PFSK-1 (cell line): ENCODE results near the gene CD300C.

Source experiments
- FOXP2 ChIP-seq: optimal IDR thresholded peaks from 2 replicates; pipeline ENCODE3; 2011; ENCODE audit warnings: borderline replicate concordance, control low read depth, inconsistent platforms; ENCODE audit not compliant: insufficient read depth; ENCODE audit errors: extremely low read length, extremely low read depth
- POLR2AphosphoS5 ChIP-seq: IDR thresholded peaks from 2 replicates; pipeline ENCODE4 v1.6.1; 2012; ENCODE audit warnings: low read depth, mild to moderate bottlenecking, control low read depth, low read length, moderate library complexity
- SIN3A ChIP-seq: IDR thresholded peaks from 2 replicates; pipeline ENCODE4 v1.6.1; 2012; ENCODE audit warnings: mild to moderate bottlenecking, low read length, moderate library complexity, borderline replicate concordance; ENCODE audit not compliant: insufficient read depth
- TAF1 ChIP-seq: IDR thresholded peaks from 2 replicates; pipeline ENCODE4 v1.6.1; 2012; ENCODE audit warnings: low read length, control low read depth, borderline replicate concordance; ENCODE audit not compliant: insufficient read depth
- TF ChIP-seq, protein P1 (sequence below), 2 experiments: IDR thresholded peaks; 2 replicates each; pipeline versions ENCODE4 v1.6.1 to v1.8.0; 2011 to 2012; ENCODE audit warnings: low read depth in 2 of 2, low read length in 2 of 2, control low read depth in 1 of 2, inconsistent platforms in 1 of 2, mild to moderate bottlenecking in 1 of 2, moderate library complexity in 1 of 2; ENCODE audit not compliant: insufficient read depth in 1 of 2

The CD300C gene

DNA sequence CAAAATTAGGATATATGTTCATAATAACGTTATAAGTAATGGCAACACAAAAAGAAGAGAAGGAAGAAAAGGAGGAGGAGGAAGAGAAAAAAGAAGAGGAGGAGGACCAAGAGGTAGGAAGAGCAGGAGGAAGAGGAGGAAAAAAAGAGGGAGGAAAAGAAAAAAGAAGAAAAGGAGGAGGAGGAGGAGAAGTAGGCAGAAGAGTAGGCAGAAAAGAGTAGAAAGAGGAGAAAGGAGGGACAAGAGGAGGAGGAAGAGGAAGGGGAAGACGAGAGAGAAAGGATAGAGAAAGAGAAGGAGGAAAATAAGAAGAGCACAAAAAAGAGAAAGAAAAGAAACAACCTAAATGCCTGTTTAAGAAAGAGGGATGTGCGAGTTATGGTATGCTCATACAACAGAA lies 9.0 kb downstream of the CD300C start:
- TF ChIP-seq FOXP2 = no peak
- no peak for TF ChIP-seq TAF1
- no peak for TF ChIP-seq SIN3A

DNA sequence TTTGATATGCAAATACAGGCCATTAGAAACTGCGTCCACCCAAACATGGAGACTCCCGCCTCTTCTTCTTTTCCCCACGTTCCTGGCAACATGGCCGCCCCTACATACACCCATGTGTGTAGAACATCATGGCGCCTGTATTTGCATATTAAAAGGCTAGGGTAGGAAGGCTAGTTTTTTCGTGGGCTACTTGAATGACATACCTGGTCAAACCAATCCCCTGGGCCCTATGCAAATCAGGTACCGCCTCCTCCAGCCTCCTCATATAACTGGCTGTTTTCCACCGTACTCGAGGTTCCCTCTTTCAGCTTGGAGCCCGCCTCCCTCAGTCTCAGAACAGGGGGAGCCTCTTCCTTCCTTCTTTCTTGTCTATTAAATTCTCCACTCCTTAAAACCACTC lies 13.8 kb downstream of the CD300C start:
- no peak for TF ChIP-seq TAF1
- TF ChIP-seq SIN3A = no peak
- no peak for TF ChIP-seq FOXP2
- no peak for TF ChIP-seq POLR2AphosphoS5
- TF ChIP-seq, protein P1, sequence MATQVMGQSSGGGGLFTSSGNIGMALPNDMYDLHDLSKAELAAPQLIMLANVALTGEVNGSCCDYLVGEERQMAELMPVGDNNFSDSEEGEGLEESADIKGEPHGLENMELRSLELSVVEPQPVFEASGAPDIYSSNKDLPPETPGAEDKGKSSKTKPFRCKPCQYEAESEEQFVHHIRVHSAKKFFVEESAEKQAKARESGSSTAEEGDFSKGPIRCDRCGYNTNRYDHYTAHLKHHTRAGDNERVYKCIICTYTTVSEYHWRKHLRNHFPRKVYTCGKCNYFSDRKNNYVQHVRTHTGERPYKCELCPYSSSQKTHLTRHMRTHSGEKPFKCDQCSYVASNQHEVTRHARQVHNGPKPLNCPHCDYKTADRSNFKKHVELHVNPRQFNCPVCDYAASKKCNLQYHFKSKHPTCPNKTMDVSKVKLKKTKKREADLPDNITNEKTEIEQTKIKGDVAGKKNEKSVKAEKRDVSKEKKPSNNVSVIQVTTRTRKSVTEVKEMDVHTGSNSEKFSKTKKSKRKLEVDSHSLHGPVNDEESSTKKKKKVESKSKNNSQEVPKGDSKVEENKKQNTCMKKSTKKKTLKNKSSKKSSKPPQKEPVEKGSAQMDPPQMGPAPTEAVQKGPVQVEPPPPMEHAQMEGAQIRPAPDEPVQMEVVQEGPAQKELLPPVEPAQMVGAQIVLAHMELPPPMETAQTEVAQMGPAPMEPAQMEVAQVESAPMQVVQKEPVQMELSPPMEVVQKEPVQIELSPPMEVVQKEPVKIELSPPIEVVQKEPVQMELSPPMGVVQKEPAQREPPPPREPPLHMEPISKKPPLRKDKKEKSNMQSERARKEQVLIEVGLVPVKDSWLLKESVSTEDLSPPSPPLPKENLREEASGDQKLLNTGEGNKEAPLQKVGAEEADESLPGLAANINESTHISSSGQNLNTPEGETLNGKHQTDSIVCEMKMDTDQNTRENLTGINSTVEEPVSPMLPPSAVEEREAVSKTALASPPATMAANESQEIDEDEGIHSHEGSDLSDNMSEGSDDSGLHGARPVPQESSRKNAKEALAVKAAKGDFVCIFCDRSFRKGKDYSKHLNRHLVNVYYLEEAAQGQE (IDR thresholded peaks at IDR 0.05; ENCODE audit: insufficient read depth in 1 of 2, low read depth in 2 of 2, low read length in 2 of 2) = no peak

DNA sequence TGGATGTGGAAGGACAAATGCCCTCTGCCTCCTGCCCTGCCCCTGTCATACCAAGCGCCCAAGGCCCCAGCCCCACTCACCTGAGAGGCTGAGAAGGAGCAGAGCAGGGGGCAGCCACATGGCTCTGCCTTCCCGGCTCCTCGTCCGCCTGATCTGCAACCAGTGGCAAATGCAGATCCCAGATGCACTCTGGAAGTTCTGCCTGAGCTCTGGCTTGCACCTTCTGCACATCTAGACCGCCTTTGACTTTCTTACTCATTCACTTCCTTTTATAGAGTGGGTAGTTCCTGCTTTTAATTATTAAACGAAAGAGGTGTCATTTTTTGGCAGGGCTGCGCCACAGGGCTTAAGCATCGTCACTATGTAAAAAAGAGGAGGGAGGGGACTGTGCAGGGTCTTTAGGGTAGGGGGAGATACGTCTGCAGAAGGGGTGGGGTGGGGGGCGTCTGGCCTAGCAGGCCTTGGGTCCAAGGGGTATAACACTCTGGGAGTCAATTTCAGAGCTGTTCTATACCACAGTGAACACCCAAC lies 14.6 kb downstream of the CD300C start, which contains the start of gene CD300LB:
TSS of gene CD300LB (minus strand) at position 245 of the 531 bp plus-strand sequence. CDS start at position 120, 125 bp downstream.
- TF ChIP-seq, protein P1 (IDR thresholded peaks at IDR 0.05; ENCODE audit: insufficient read depth in 1 of 2, low read depth in 2 of 2, low read length in 2 of 2) = no peak
- TF ChIP-seq TAF1 (no peak), POLR2AphosphoS5 (no peak), SIN3A (no peak), FOXP2 (no peak)

DNA sequence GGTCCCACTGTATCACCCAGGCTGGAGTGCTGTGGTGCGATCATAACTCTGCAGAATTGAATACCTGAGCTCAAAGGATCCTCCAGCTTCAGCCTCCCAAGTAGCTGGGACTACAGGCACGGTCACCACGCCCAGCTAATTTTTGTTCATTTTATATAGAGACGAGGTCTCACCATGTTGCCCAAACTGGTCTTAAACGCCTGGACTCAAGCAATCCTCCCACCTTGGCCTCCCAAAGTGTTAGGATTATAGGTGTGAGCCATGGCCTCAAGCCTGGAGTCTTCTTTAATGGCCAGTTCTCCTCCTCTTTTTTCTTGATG lies 15.1 kb downstream of the CD300C start:
- TF ChIP-seq SIN3A = no peak
- TF ChIP-seq, protein P1 (IDR thresholded peaks at IDR 0.05; ENCODE audit: insufficient read depth in 1 of 2, low read depth in 2 of 2, low read length in 2 of 2) = no peak
- TF ChIP-seq TAF1 = no peak

DNA sequence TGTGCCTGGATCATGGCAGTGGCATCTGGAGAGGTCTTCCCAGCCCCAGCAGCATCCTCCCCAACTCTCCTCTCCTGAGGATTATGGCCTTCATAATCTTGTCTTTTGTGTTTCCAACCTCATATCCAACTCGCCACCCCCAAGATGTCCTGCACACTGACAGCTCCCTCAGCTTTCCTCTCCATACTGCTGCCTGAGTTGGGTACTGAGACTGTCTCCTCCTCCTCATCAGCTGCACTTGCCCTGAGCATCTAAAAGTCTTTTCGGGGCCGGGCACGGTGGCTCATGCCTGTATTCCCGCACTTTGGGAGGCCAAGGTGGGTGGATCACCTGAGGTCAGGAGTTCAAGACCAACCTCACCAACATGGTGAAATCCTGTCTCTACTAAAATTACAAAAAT lies 16.7 kb downstream of the CD300C start:
- TF ChIP-seq, protein P1 (IDR thresholded peaks at IDR 0.05; ENCODE audit: insufficient read depth in 1 of 2, low read depth in 2 of 2, low read length in 2 of 2) = no peak
- TF ChIP-seq SIN3A = no peak
- TF ChIP-seq TAF1 = no peak
- no peak for TF ChIP-seq FOXP2
- TF ChIP-seq POLR2AphosphoS5 = no peak
